Nucleus accumbens (tissue), 56 donors: ENCODE data around the gene SH3BP4.

ENCODE experiments used
- DNase-seq, 56 donors: peaks; one replicate each; lab custom pipeline; 2025; lab: John Stamatoyannopoulos, UW

The SH3BP4 gene

GRCh38 chr2:234939996-234940395 is 11.8 kb upstream of the SH3BP4 start:
- no peak for DNase-seq

- no peak for DNase-seq
Observed at GRCh38 chr2:234940527-234940926, 11.3 kb upstream of the SH3BP4 start.

DNA sequence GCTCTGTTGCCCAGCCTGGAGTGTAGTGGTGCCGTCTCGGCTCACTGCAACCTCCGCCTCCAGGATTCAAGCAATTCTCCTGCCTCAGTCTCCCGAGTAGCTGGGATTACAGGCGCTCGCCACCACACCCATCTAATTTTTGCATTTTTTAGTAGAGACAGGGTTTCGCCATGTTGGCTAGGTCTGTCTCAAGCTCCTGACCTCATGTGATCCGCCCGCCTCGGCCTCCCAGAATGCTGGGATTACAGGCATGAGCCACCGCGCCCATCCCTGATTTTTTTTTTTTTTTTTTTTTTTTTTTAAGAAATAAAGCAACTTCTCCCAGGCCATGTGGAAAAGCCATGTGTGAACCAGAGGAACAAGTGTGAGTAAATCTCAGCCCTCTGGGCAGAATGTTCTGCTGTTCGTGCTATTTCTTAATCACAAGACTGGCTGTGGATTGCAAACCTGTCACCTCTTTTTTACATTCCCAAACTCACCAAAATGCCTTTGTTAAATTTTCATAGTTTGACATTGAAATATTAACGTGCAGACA is 6.4 kb upstream of the SH3BP4 start:
- DNase-seq, result no peak

DNA sequence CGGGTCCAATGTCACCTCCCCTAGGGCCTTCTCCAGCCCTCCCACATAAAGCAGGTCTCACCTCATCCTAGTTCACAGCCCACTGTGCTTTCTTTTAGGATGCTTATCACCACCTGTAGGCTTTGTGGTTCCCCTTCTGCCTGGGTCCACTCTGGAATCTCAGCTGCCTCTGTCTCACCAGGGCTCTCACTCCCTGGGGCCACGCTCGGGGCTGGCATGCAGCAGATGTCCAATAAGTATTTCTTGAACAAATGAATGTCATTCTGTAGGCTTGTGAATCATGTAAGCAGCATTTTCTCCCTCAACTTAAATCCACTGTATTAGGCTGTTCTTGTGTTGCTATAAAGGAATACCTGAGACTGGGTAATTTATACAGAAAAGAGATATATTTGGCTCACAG is 4.3 kb upstream of the SH3BP4 start:
- no peak for DNase-seq

- no peak for DNase-seq
Observed at GRCh38 chr2:234949762-234950434, 1.9 kb upstream of the SH3BP4 start.

DNA sequence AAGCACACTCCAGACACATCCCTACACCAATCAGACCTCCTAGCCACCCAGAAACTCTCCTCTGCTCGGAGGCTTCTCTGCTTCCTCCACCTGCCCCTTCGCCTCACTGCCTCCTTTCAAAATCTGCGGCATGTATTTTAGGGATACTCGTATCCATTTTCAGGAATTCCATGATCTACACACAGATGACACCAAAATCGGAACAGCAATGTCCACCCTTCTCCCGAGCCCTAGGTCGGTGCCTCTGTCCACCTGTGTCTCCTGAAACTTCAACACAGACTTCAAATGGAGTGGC is 1.4 kb upstream of the SH3BP4 start:
- no peak for DNase-seq

GRCh38 chr2:234950730-234951663 is 820 bp upstream of the SH3BP4 start:
- DNase-seq, result peak in 1 of 56 donors; percentile 59

DNA sequence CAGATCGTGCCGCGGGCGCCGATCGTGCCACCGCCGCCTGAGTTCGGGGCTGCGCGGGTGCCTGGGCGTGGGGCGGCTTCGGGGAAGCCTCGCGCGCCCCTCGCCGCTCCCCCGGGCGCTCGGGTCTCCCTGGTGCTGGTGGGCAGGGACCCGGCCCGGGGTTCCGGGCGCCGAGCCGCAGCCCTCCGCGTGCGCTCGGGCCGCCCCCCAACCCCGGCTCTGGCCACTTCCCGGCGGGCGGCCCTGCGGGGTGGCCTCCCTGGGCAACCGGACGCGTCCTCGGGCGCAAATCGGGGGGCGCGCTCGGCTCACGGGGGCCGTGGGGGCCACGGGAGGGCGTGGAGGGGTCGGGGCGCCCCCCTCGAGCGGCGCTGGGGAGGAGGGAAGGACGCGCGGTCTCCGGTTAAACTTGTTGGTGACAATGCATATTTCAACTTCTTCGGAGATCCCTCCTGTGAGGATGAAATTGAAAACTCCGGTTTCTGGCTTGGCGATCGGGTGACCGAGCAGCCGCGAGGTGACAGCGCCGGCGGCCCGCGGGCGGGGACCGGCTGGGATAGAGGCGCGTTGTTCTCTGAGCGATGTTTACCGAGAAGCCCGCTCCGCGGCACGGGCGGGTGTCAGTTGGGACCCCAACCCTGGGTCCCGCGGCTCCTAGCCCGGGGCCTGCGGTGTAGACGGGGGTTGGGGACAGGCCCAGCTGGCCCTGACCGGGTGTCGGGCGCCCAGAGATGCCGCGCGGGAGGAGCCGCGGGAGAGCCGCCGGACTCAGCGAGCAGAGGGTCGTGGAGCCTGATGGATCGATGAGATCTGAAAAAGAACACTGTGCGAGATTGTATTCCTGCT is 676 bp downstream of the SH3BP4 start:
- peak in 14 of 56 donors; percentile 25 to 68 (median 33) for DNase-seq

DNA sequence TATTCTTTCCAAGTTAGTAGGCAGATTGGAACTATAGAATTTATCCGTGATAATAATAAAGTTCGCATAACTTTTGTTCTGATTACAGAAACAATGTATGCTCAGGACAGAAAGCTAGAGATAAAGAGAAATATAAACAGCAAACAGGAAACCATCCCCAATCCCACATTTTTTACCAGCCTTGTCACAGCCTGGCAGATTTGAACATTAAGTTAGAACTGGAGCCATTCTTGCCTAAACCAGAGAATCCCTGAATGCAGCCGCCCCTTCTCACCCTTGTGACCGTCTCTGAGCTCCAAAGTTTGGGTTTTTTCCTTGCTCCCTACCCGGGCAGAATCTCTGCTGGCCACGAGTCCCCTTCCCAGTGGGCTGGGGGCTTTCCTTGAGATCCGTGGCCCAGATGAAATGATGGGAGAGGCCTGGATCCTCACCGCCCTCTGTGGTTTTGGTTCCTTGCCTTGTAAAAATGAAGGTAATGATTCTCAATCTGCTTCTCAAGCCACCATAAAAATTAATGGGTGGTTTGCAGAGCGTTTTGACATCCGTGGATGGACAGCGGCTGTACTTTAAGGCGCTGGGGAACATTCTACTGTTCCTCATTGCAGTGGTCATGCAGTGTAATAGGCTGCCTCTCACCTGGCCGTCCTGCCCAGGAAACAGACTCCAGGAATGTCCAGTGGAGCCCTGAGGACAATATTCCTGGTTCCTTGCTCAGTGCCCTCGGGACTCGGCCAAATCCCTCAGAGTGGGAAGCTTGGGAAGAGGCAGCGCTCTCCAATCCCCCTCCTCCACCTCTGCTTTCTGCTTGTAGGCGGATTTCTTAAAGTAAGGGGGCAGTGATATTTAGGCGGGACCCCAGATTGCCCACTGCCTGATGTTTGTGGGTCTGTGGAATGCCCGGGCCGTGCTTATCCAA is 1.6 kb downstream of the SH3BP4 start:
- peak in 2 of 56 donors; percentile 27 to 31 for DNase-seq

- peak in 1 of 56 donors; percentile 56 for DNase-seq
Observed at GRCh38 chr2:234954551-234954992, 2.8 kb downstream of the SH3BP4 start.

- DNase-seq, result peak in 4 of 56 donors; percentile 16 to 40 (median 24)
Observed at GRCh38 chr2:234955091-234955591, 3.3 kb downstream of the SH3BP4 start.

DNA sequence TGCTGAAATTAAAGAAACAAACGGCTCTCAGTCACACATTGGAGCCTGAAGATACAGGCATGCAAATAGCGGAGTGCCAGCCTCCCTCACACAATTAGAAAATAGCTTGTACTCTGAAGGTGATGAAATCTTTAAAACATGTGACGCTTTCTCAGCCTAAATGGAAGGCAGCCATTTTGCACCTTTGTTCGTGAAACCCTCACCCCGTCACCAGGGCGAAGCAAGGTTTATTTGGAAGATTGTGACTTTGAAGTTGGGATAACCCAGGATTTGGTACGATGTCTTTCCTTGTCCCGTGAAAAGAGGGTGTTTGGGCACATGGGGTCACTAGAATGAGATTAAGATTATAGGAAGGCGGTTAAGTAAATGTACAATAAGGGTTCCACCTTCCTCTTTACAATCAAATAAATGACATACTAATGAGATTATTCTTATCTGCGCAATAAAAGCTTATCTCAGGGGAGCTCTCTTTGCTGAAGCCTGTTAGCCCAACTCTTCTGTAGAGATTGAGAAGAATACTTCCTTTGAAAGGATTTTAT is 4.2 kb downstream of the SH3BP4 start:
- no peak for DNase-seq

DNA sequence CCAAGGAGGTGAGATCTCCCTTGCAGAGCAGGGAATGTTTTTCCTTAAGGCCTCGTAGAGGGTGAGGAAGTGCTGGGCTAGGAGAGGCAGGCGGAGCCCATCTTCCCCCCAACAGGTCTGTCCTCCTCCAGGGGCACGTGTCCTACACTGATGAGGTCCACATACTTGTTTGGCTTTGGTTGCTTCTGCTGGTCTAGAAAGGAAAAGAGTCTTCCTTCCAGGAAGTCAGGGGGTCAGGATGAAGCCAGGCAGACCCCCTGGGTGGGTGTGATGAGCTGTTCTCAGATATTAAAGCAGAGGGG is 6.0 kb downstream of the SH3BP4 start:
- no peak for DNase-seq

- no peak for DNase-seq
Observed at GRCh38 chr2:234958311-234958710, 6.5 kb downstream of the SH3BP4 start.

GRCh38 chr2:234958746-234959395 is 7.1 kb downstream of the SH3BP4 start:
- no peak for DNase-seq

DNA sequence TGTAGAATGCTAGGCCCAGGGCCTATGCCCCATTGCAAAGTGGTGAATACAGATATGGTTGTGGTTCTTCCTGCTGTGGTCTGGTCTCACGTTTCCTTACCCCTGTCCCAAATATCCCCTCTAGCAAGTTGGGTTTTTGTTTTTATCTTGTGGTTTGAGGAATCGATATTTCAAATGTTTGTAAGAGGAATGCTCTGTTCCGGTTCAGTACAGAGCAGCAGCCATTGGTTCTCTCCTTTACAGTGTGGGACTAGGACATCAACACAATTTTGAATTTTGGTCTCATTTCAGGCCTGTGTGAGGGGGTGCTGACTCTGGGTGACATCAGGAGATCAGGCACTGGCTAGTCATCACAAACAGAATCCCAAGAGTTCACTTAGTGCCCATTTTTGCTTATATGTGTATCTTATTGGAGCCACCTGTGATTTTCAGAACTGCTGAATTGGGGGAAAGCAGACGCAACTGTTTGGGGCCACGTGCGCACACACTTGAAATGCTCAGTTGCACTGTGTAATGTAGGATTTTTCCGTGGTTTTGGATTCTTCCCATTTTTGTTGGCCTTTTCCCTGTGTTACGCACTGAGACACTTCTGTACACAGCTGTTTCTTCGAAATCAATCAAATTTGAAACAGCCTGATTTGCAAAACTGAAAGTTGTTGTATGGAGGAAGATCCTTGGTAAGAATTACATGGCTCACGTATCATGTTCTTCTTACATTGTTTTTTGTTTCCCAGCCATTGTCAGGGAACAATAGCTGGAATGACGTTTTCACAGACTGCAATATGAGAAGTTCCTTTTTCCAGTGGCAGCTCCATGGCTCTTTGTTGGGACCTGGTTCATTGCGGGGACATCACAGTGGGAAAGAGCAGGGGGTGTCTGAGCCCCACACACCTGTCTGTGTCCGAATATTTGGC is 8.6 kb downstream of the SH3BP4 start:
- DNase-seq, result peak in 12 of 56 donors; percentile 22 to 66 (median 42)

GRCh38 chr2:234961784-234962183 is 10.0 kb downstream of the SH3BP4 start:
- DNase-seq, result no peak
